Stimulated activated CD4-positive, alpha-beta T cell treated with anti-CD3 and anti-CD28 coated beads, TNF-alpha, amount 100 ng/mL, for 24 hours (primary cell): ENCODE data around the gene THSD4.

Source experiments
- DNase-seq, 3 experiments: peaks; one replicate each; pipeline ENCODE4 v3.0.0-alpha.2; 2020; ENCODE audit warnings: low read depth in 3 of 3

The THSD4 gene

GRCh38 chr15:71545223-71545760 is 430.0 kb downstream of the THSD4 start:
- no peak for DNase-seq

DNA sequence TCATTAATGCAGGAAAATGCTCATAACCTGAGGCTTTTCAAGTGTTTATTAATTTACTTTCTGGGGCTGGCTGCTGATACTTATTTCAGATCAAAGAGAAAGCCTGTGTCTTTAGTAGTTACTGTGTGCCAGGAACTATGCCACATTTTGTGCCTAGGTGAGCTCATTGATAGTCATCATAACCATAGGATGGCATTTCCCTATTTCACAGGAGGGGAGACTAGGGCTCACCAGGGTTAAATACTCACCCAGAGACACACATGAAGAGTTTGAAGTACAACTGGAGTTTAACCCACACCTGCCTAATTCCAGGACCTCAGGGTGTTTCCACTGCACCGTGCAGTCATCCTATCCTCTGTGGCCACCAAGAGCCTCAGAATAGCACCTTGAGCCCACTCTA is 430.7 kb downstream of the THSD4 start:
- no peak for DNase-seq

- DNase-seq, result no peak
These were observed 431.7 kb downstream of the THSD4 start for GRCh38 chr15:71547011-71547410.

DNA sequence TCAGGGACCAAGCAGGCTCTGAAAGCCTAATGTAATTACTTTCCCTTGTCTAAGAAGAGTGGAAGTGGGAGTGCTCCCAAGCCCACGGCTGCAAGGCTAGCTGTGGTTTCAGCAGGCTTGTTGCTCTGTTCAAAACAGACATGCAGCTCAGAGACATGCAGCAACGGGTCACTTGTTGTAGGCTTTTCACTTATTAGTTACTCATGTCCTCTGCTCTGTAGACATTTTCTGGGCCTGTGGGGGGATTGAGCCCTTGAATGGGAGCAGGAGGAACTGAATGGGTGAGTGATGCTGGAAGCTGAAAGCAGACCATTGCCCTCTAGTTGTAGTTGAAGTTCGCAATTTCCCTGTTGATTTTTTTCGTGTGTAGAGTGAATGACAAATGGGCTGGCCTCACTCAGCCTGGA is 433.1 kb downstream of the THSD4 start:
- no peak for DNase-seq

DNA sequence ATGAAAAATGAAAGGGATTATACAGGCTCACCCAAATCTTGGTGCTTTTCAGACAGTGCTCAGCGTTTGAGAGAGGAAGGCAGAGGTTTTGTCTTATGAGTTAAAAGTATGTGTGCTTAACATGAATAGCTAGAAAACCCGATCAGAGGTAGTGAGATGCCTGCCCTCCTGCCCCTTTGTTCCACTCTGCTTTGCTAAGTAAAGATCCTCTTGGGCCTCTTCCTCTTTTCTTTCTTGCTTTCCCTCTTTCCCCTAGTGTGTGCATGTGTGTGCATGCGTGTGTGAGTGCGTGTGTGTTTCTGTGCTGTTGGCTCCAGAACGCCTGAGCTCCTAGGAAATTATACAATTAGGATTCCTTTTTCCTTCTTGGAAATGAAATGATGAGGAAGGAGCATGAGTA is 433.8 kb downstream of the THSD4 start:
- DNase-seq, result no peak

GRCh38 chr15:71549697-71550096 is 434.4 kb downstream of the THSD4 start:
- no peak for DNase-seq

- DNase-seq, result no peak
These were observed 436.3 kb downstream of the THSD4 start for GRCh38 chr15:71551566-71551965.

DNA sequence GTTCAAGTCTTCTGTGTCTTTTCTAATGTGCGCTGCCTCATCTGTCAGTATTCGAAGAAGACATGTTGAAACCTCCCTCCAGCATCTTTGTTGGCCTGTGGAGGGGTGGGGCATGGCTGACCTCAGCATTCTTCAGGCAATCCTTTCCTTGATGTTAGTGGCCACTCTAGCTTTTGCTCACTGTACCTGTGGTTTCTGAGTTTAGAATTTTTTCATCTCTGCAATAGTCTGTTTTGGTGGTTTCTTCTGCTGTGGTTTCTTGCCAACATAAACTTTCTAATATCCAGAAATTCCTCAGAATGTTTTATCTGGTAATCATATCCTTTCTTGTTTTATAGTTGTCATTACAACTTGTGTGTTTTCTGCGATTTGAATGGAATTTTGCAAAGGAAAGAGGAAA is 443.8 kb downstream of the THSD4 start:
- no peak for DNase-seq

DNA sequence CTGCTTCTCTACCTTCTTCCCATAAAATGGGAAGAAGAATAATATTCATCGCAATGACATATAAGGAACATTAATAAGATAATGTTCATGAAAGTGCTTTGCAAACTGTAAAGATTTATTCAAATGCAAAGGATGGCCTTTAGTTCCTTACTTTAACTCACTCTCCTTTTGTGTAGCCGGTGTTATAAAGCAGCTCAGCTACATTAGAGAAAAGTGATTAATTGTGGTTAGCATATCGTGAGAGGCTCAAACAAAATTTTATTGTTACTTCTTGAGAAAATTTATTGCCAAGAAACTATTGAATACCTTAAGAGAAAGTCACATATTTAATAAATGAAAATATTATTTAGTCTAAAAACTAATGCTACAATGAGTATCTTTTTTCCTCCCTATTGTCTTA is 444.3 kb downstream of the THSD4 start:
- no peak for DNase-seq

- DNase-seq, result no peak
These were observed 447.0 kb downstream of the THSD4 start for GRCh38 chr15:71562251-71562650.

- no peak for DNase-seq
These were observed 448.9 kb downstream of the THSD4 start for GRCh38 chr15:71564217-71564616.

DNA sequence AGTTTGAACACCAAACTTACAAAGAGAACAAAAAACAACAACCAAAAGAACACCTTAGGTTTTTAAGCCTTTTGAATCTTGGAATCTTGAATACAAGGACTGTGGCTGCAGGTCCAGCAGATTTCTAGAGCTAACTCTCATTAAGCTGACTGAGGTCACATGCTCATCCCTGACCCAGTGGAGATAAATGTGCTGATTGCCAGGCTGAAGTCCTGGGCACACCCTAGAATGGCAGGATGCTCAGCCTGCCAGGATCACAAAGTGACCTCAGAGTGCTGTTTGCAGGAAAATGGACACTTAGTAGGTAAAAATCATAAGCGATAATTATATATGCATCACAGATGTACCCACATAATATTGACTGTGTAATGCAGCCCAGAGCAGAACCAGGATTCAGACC is 449.7 kb downstream of the THSD4 start:
- DNase-seq, result no peak

GRCh38 chr15:71565631-71566160 is 450.4 kb downstream of the THSD4 start:
- DNase-seq, result no peak

DNA sequence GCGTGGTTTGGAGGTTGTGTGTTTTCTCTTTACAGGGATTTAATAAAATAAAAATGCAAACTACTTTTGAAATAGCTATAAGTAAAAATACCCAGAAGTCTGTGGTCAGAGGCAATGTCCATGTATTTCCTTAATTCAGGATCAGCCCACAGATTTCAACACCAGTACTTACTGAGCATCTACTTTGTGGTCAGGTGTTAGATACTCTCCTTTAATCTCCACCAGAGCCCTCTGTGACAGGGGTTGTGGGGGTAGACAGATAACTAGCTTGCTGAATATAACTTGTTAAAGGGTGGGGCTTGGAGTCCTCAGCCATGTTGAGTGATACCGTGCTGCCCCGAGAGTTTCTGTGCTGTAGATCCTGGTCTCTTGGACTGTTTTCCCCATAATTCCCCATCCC is 451.0 kb downstream of the THSD4 start:
- no peak for DNase-seq

DNA sequence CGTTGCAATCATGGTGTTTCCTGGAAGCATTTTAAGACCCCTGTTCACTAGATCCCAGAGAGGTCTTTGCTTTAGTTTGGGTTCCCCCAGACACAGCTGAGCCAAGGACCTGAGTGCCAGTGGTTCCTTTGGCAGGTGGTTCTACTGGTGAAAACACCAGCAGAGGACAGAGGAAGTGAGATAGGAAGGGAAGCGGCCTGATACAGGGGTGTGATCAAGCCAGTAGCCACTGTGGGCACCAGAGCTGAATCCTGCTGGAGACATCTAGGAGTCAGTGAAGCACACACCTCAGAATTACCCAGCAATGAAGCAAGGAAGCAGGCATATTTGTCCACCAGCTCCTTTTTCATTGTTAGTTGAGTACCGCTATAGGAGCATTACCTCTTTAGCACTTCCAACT is 451.9 kb downstream of the THSD4 start:
- no peak for DNase-seq

DNA sequence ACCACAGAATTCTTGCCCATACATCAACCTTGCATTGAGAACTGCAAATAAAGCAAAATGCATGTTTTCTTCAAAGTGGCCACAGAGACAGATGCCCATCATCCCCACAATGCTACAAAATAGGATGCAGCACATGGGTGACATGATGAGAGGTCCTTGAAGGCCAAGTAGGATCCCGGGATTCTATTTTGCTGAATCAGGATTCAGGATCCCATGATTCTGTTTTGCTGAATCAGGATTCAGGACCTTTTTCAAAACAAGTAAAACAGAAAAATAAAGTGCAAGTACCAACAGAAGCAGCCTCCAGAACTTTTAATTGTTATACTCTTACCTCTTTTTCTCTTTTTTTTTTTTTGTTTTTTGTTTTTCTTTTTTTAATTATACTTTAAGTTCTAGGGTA is 453.0 kb downstream of the THSD4 start:
- no peak for DNase-seq

GRCh38 chr15:71570736-71571135 is 455.5 kb downstream of the THSD4 start:
- no peak for DNase-seq

- DNase-seq, result no peak
These were observed 456.4 kb downstream of the THSD4 start for GRCh38 chr15:71571641-71572040.

- DNase-seq, result no peak
These were observed 457.3 kb downstream of the THSD4 start for GRCh38 chr15:71572452-71573053.

- DNase-seq, result no peak
These were observed 458.3 kb downstream of the THSD4 start for GRCh38 chr15:71573599-71573998.

DNA sequence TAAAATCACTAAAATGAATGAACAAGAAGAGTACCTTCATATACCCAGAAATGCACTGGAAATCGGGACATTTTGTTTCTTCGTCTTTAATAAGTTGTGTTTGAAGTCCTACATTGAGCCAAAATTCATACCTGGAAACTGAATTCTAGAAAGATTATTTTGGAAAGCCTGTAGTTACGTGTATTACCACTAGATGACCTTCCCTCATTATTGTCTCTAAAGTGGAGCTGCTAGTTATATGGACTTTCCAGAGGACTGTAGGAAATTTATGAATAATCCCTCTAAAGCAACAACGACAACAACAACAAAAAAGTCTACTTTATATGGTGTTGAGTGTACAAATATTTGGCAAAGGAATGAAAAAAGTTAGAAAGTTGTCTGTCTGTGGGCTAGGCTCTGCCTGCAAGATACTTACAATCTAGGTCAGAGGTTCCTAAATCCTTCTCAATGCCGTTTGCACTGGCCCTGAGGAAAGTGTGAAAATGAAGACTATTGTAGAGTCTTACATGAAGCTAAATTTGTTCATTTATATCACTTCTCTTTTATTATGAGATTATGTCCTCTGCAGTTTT is 460.3 kb downstream of the THSD4 start:
- DNase-seq, result no peak

- DNase-seq, result no peak
These were observed 461.8 kb downstream of the THSD4 start for GRCh38 chr15:71577071-71577470.

GRCh38 chr15:71581398-71581930 is 466.2 kb downstream of the THSD4 start:
- DNase-seq, result no peak
